ENCODE data around the gene FGFRL1. TPM values are rescaled to one million over a fixed set of nuclear protein-coding genes. Genes with fewer than 3 reads are reported as not detected.

FGFRL1 gene
- polyA plus RNA-seq, 1 donor from 2014 or later: 0.97 TPM

- Histone ChIP-seq H3K79me2 (replicated peaks; ENCODE audit: insufficient read depth, low read length) (no peaks in the 10 kb centered on the region), H3K9ac (ENCODE audit: low read length) (no peak overlapping the region), H3K4me2 (ENCODE audit: low read length) (no peak overlapping the region), H2AFZ (ENCODE audit: low read depth, low read length) (no peak overlapping the region), H3K4me3 (ENCODE audit: low read length) (no peak overlapping the region), H3K27me3 (ENCODE audit: insufficient read depth, low read depth, low read length) (no peaks in the 10 kb centered on the region), H3K9me2 (ENCODE audit: insufficient read depth, low read length) (no peaks in the 10 kb centered on the region), H3F3A (ENCODE audit: insufficient read depth, low read length, poor library complexity, severe bottlenecking) (no peaks in the 10 kb centered on the region), H3K27ac (ENCODE audit: low read length) (no peak overlapping the region), H3K36me3 (ENCODE audit: insufficient read depth, low read length) (no peaks in the 10 kb centered on the region), H4K20me1 (ENCODE audit: insufficient read depth) (no peaks in the 10 kb centered on the region), H3K9me3 (ENCODE audit: low read length) (no peaks in the 10 kb centered on the region)
- TF ChIP-seq CTCF (IDR thresholded peaks at IDR 0.05; ENCODE audit: poor library complexity, severe bottlenecking) (peak; percentile 29), MXI1 (conservative IDR thresholded peaks at IDR 0.05; ENCODE audit: poor library complexity, severe bottlenecking) (no peak)
These were observed 61.5 kb downstream of the FGFRL1 start for GRCh38 chr4:1072830-1073446.

GRCh38 chr4:1074077-1074476 lies 62.7 kb downstream of the FGFRL1 start:
- no peak overlapping the region for H3K9ac ChIP-seq (ENCODE audit: low read length)
- H3K9me3 ChIP-seq (ENCODE audit: low read length): no peaks in the 10 kb centered on the region
- no peaks in the 10 kb centered on the region for H3K27me3 ChIP-seq (ENCODE audit: insufficient read depth, low read depth, low read length)
- H3K27ac ChIP-seq (ENCODE audit: low read length): no peak overlapping the region
- no peaks in the 10 kb centered on the region for H3K36me3 ChIP-seq (ENCODE audit: insufficient read depth, low read length)
- TF ChIP-seq MXI1 (conservative IDR thresholded peaks at IDR 0.05; ENCODE audit: poor library complexity, severe bottlenecking): no peak
- no peak for TF ChIP-seq TAF1 (IDR thresholded peaks at IDR 0.05; ENCODE audit: low read depth)
- no peak for TF ChIP-seq EP300 (conservative IDR thresholded peaks at IDR 0.05; ENCODE audit: poor library complexity, severe bottlenecking)
- no peak for TF ChIP-seq CTCF (IDR thresholded peaks at IDR 0.05; ENCODE audit: poor library complexity, severe bottlenecking)
- TF ChIP-seq POLR2AphosphoS5 (IDR thresholded peaks at IDR 0.05): no peak
- TF ChIP-seq EZH2 (IDR thresholded peaks at IDR 0.05; ENCODE audit: borderline replicate concordance, insufficient read depth, low read length, poor library complexity, severe bottlenecking): no peak
- TF ChIP-seq REST (IDR thresholded peaks at IDR 0.05; ENCODE audit: borderline replicate concordance): no peak
- no peak for TF ChIP-seq RAD21 (conservative IDR thresholded peaks at IDR 0.05)
- TF ChIP-seq SMC3 (conservative IDR thresholded peaks at IDR 0.05; ENCODE audit: poor library complexity): no peak
- no peak overlapping the region for H3K4me3 ChIP-seq (ENCODE audit: low read length)
- H3F3A ChIP-seq (ENCODE audit: insufficient read depth, low read length, poor library complexity, severe bottlenecking): no peaks in the 10 kb centered on the region
- no peak overlapping the region for H2AFZ ChIP-seq (ENCODE audit: low read depth, low read length)
- no peaks in the 10 kb centered on the region for H4K20me1 ChIP-seq (ENCODE audit: insufficient read depth)
- no peaks in the 10 kb centered on the region for H3K9me2 ChIP-seq (ENCODE audit: insufficient read depth, low read length)
- H3K79me2 ChIP-seq (replicated peaks; ENCODE audit: insufficient read depth, low read length): no peaks in the 10 kb centered on the region
- H3K4me2 ChIP-seq (ENCODE audit: low read length): no peak overlapping the region

Data from neural cell (in vitro differentiated cells).